WERI-Rb-1 (cell line): ENCODE data around the gene AFF3.

Source experiments
- DNase-seq: peaks from one replicate; pipeline ENCODE4 v3.0.0-alpha.2; 2020
- H3K27ac ChIP-seq: fragments of 250-450 bp; sonication (Bioruptor Pico); 2 replicates; pipeline ENCODE4 v1.5.1; 2020; ENCODE audit warnings: mild to moderate bottlenecking, moderate library complexity
- H3K27me3 ChIP-seq: fragments of 250-450 bp; sonication (Bioruptor Pico); 2 replicates; pipeline ENCODE4 v1.5.1; 2021; ENCODE audit warnings: mild to moderate bottlenecking, low read depth, moderate library complexity; ENCODE audit not compliant: insufficient read depth, severe bottlenecking
- H3K36me3 ChIP-seq: fragments of 250-450 bp; sonication (Bioruptor Pico); 2 replicates; pipeline ENCODE4 v1.5.1; 2020; ENCODE audit warnings: mild to moderate bottlenecking, moderate library complexity
- H3K4me3 ChIP-seq: 2 replicates; pipeline ENCODE4 v1.5.1; 2011; ENCODE audit warnings: low read depth, mild to moderate bottlenecking, control low read depth, low read length
- H3K9me3 ChIP-seq: fragments of 250-450 bp; sonication (Bioruptor Pico); 2 replicates; pipeline ENCODE4 v1.5.1; 2021; ENCODE audit warnings: mild to moderate bottlenecking, moderate library complexity; ENCODE audit not compliant: severe bottlenecking
- CTCF ChIP-seq: IDR thresholded peaks from 2 replicates; pipeline ENCODE4 v1.5.1; 2011; ENCODE audit warnings: low read depth, mild to moderate bottlenecking, control low read depth, inconsistent platforms, low read length

The AFF3 gene

GRCh38 chr2:100006516-100006915, 135.9 kb downstream of the AFF3 start:
- Histone ChIP-seq H3K9me3 (no peaks in the 10 kb centered on the region), H3K4me3 (no peak overlapping the region), H3K27ac (no peak overlapping the region), H3K36me3 (no peaks in the 10 kb centered on the region), H3K27me3 (no peaks in the 10 kb centered on the region)
- TF ChIP-seq CTCF: no peak
- no peak for DNase-seq

GRCh38 chr2:100004959-100005387, 137.4 kb downstream of the AFF3 start:
- Histone ChIP-seq H3K36me3 (no peaks in the 10 kb centered on the region), H3K4me3 (no peak overlapping the region), H3K27ac (no peak overlapping the region), H3K9me3 (no peaks in the 10 kb centered on the region), H3K27me3 (no peaks in the 10 kb centered on the region)
- no peak for DNase-seq
- no peak for TF ChIP-seq CTCF

- Histone ChIP-seq H3K36me3 (no peaks in the 10 kb centered on the region), H3K27ac (no peak overlapping the region), H3K4me3 (no peak overlapping the region), H3K27me3 (no peaks in the 10 kb centered on the region), H3K9me3 (no peaks in the 10 kb centered on the region)
- no peak for DNase-seq
- no peak for TF ChIP-seq CTCF
Observed at GRCh38 chr2:100004348-100004884, 138.0 kb downstream of the AFF3 start.

GRCh38 chr2:100002059-100002458, 140.3 kb downstream of the AFF3 start:
- no peak overlapping the region for H3K27ac ChIP-seq
- no peak overlapping the region for H3K4me3 ChIP-seq
- TF ChIP-seq CTCF: no peak
- H3K27me3 ChIP-seq: no peaks in the 10 kb centered on the region
- no peaks in the 10 kb centered on the region for H3K36me3 ChIP-seq
- no peaks in the 10 kb centered on the region for H3K9me3 ChIP-seq
- no peak for DNase-seq

- H3K27ac ChIP-seq: no peak overlapping the region
- TF ChIP-seq CTCF: no peak
- no peak overlapping the region for H3K4me3 ChIP-seq
- DNase-seq: no peak
- H3K9me3 ChIP-seq: no peaks in the 10 kb centered on the region
- H3K36me3 ChIP-seq: no peaks in the 10 kb centered on the region
- no peaks in the 10 kb centered on the region for H3K27me3 ChIP-seq
Observed at GRCh38 chr2:100000915-100001707, 141.3 kb downstream of the AFF3 start.
